GM23338 (cell line): Measurements from ENCODE around the gene ANAPC13. TPM values are rescaled to one million over a fixed set of nuclear protein-coding genes. Genes with fewer than 3 reads are reported as not detected.

ENCODE experiments used
- ATAC-seq: fragments of 200-7000 bp; cut with Tn5 transposase; 3 replicates; pipeline ENCODE4 v1.9.1; 2020
- DNase-seq: peaks from one replicate; pipeline ENCODE4 v3.0.0-alpha.2; 2015; ENCODE audit warnings: low spot score
- H2AFZ ChIP-seq: fragments of 200-600 bp; sonication (generic); 2 replicates; pipeline ENCODE4 v1.8.0; 2016; ENCODE audit warnings: antibody characterized with exemption, mild to moderate bottlenecking, moderate library complexity
- H3F3A ChIP-seq: fragments of 200-600 bp; sonication (generic); replicated peaks from 2 replicates; pipeline ENCODE4 v1.8.0; 2017; ENCODE audit warnings: antibody characterized with exemption, mixed run types, low read depth
- H3K27ac ChIP-seq: fragments of 200-600 bp; sonication (generic); 2 replicates; pipeline ENCODE4 v1.6.1; 2016; ENCODE audit warnings: low read depth
- H3K27me3 ChIP-seq: fragments of 200-600 bp; sonication (generic); 2 replicates; pipeline ENCODE4 v1.8.0; 2016; ENCODE audit warnings: mild to moderate bottlenecking, mixed run types, moderate library complexity; ENCODE audit not compliant: insufficient read depth
- H3K36me3 ChIP-seq: fragments of 200-600 bp; sonication (generic); 2 replicates; pipeline ENCODE4 v1.8.0; 2016; ENCODE audit warnings: mild to moderate bottlenecking; ENCODE audit not compliant: insufficient read depth
- H3K4me1 ChIP-seq: fragments of 200-600 bp; sonication (generic); 2 replicates; pipeline ENCODE4 v1.8.0; 2016; ENCODE audit warnings: mild to moderate bottlenecking, moderate library complexity; ENCODE audit not compliant: insufficient read depth
- H3K4me2 ChIP-seq: fragments of 200-600 bp; sonication (generic); 2 replicates; pipeline ENCODE4 v1.7.1; 2017; ENCODE audit warnings: mixed run types
- H3K4me3 ChIP-seq: fragments of 200-600 bp; sonication (generic); 2 replicates; pipeline ENCODE4 v1.6.1; 2016; ENCODE audit warnings: mixed run types
- H3K79me2 ChIP-seq: fragments of 200-600 bp; sonication (generic); replicated peaks from 2 replicates; pipeline ENCODE4 v1.8.0; 2017; ENCODE audit warnings: mild to moderate bottlenecking; ENCODE audit not compliant: insufficient read depth
- H3K9me2 ChIP-seq: fragments of 200-600 bp; sonication (generic); 2 replicates; pipeline ENCODE4 v1.8.0; 2017; ENCODE audit not compliant: insufficient read depth
- H4K20me1 ChIP-seq: fragments of 200-600 bp; sonication (generic); replicated peaks from 2 replicates; pipeline ENCODE4 v1.8.0; 2017; ENCODE audit warnings: mild to moderate bottlenecking; ENCODE audit not compliant: insufficient read depth
- H3K27ac Mint-ChIP-seq: 2 replicates; pipeline ENCODE4 v1.8.0; 2020; ENCODE audit warnings: inconsistent platforms, mild to moderate bottlenecking, moderate library complexity, mixed read lengths
- H3K27me3 Mint-ChIP-seq: 3 replicates; pipeline ENCODE4 v1.8.0; 2022; ENCODE audit warnings: low read depth, mild to moderate bottlenecking, moderate library complexity, mixed read lengths, inconsistent platforms; ENCODE audit not compliant: insufficient read depth, poor library complexity
- H3K36me3 Mint-ChIP-seq: 3 replicates; pipeline ENCODE4 v1.8.0; 2021; ENCODE audit warnings: low read depth, mild to moderate bottlenecking, inconsistent platforms, moderate library complexity, mixed read lengths
- H3K4me1 Mint-ChIP-seq: 3 replicates; pipeline ENCODE4 v1.8.0; 2020; ENCODE audit warnings: mild to moderate bottlenecking, inconsistent platforms, mixed read lengths
- H3K4me3 Mint-ChIP-seq: 3 replicates; pipeline ENCODE4 v1.8.0; 2021; ENCODE audit warnings: moderate library complexity, mild to moderate bottlenecking, inconsistent platforms, mixed read lengths
- H3K9me3 Mint-ChIP-seq: 3 replicates; pipeline ENCODE4 v1.8.0; 2020; ENCODE audit warnings: moderate library complexity, mild to moderate bottlenecking, inconsistent platforms, mixed read lengths
- CREB1 ChIP-seq: fragments of 250-450 bp; sonication (Bioruptor Pico); IDR thresholded peaks from 2 replicates; pipeline ENCODE4 v1.5.0; 2020; ENCODE audit warnings: low read depth, mild to moderate bottlenecking, moderate library complexity
- CTCF ChIP-seq, 2 experiments: fragments of 200-600 bp in 1 of 2; sonication (generic) in 1 of 2; conservative IDR thresholded peaks; 2 replicates each; pipeline versions ENCODE4 v1.5.1 to v1.6.1; 2016 to 2017; ENCODE audit warnings: antibody characterized with exemption in 2 of 2, low read depth in 2 of 2, mild to moderate bottlenecking in 2 of 2, moderate library complexity in 1 of 2
- EZH2 ChIP-seq: fragments of 200-600 bp; sonication (generic); IDR thresholded peaks from one replicate; pipeline ENCODE4 v1.8.0; 2017; ENCODE audit warnings: antibody characterized with exemption, mild to moderate bottlenecking, low read depth; ENCODE audit not compliant: unreplicated experiment
- EZH2phosphoT487 ChIP-seq: fragments of 200-600 bp; sonication (generic); IDR thresholded peaks from one replicate; pipeline ENCODE4 v1.8.1; 2018; ENCODE audit warnings: antibody characterized with exemption; ENCODE audit not compliant: unreplicated experiment
- JUNB ChIP-seq: IDR thresholded peaks from one replicate; pipeline ENCODE4 v1.6.1; 2016; ENCODE audit warnings: antibody characterized with exemption; ENCODE audit not compliant: unreplicated experiment
- NANOG ChIP-seq: IDR thresholded peaks from 2 replicates; pipeline ENCODE4 v1.6.1; 2016; ENCODE audit warnings: antibody characterized with exemption, borderline replicate concordance
- POLR2AphosphoS5 ChIP-seq: IDR thresholded peaks from 2 replicates; pipeline ENCODE4 v1.6.1; 2016; ENCODE audit warnings: antibody characterized with exemption, low read depth
- STAT1 ChIP-seq: IDR thresholded peaks from one replicate; pipeline ENCODE4 v1.6.1; 2016; ENCODE audit warnings: antibody characterized with exemption; ENCODE audit not compliant: unreplicated experiment
- ZNF114 ChIP-seq: fragments of 250-450 bp; sonication (Bioruptor Pico); IDR thresholded peaks from 2 replicates; pipeline ENCODE4 v1.5.0; 2020; ENCODE audit warnings: mild to moderate bottlenecking, moderate library complexity
- ZNF331 ChIP-seq: fragments of 250-450 bp; sonication (Bioruptor Pico); IDR thresholded peaks from 2 replicates; pipeline ENCODE4 v1.5.0; 2020; ENCODE audit warnings: low read depth, mild to moderate bottlenecking, moderate library complexity
- ZNF462 ChIP-seq: fragments of 250-450 bp; sonication (Bioruptor Pico); IDR thresholded peaks from 2 replicates; pipeline ENCODE4 v1.5.0; 2020; ENCODE audit warnings: mild to moderate bottlenecking, moderate library complexity
- polyA plus RNA-seq: library from polyadenylated mRNA; unstranded; fragments of >200 nt; fragmentation: Nextera tagmentation; extraction: Ambion mirVana; gene quantifications from 2 replicates; pipeline ENCODE4 v1.2.1, GENCODE V29; 2016
- total RNA-seq: library from RNA; depleted of rRNA; stranded (reverse); fragments of >200 nt; shearing (Covaris generic); gene quantifications from 2 replicates; pipeline ENCODE4 v1.2.3, GENCODE V29; 2014
- TF ChIP-seq, protein P1 (sequence below): IDR thresholded peaks from one replicate; pipeline ENCODE4 v1.6.1; 2018; ENCODE audit warnings: antibody characterized with exemption; ENCODE audit not compliant: unreplicated experiment
- TF ChIP-seq, protein P2 (sequence below): IDR thresholded peaks from 2 replicates; pipeline ENCODE4 v1.6.1; 2016; ENCODE audit warnings: antibody characterized with exemption

The ANAPC13 gene
- total and polyA plus RNA-seq, 2 experiments from 2014 or later: 44.4 to 76.8 TPM

DNA sequence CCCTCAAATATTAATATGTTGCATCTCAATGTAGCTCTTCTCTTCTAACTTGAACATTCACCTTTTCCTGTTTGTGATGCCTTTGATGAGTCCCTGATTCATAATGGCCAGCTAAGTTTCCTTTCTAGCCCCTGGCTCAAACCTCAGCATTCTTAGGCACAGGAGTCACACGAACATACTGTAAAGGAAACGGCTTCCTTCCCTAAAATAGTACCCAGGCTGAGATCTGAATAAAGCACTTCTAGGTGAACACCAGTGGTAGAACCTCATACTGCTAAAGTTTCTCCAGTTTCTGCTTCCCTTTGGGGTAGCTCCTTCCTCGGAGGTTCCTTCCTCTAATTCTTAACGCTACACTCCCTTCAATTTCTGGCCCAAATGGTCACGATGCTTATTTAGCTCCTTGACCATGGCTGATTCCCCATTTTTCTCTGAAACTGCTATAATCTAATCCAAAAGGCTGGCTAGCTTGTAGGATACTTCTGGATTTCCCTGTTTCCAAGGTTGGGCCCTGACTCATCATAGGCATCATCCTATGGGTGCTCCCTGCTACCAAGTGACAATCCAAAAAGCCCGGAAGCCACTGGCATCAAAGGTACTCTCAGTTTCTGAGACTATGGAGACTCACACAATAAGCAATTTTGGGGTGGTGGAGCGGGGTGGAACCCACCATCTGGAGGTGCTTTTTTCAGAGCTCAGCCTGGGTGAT is 2.4 kb downstream of the ANAPC13 start:
- Histone ChIP-seq H3K79me2 (peaks cover 31% of the 10 kb centered on the region), H3K4me1 (peaks cover 14% of the 10 kb centered on the region), H4K20me1 (peaks cover 4% of the 10 kb centered on the region; the same call in 1 of the 2 replicates), H3K9me2 (no peaks in the 10 kb centered on the region), H3K4me2 (no peak overlapping the region), H3K36me3 (peaks cover 27% of the 10 kb centered on the region; the same call in 1 of the 2 replicates), H2AFZ (no peak overlapping the region), H3F3A (0 out of 2 replicates have a peak, but pooled peaks cover 3% of the 10 kb centered on the region), H3K27ac (no peak overlapping the region), H3K4me3 (no peak overlapping the region), H3K27me3 (no peaks in the 10 kb centered on the region)
- TF ChIP-seq, protein P1, sequence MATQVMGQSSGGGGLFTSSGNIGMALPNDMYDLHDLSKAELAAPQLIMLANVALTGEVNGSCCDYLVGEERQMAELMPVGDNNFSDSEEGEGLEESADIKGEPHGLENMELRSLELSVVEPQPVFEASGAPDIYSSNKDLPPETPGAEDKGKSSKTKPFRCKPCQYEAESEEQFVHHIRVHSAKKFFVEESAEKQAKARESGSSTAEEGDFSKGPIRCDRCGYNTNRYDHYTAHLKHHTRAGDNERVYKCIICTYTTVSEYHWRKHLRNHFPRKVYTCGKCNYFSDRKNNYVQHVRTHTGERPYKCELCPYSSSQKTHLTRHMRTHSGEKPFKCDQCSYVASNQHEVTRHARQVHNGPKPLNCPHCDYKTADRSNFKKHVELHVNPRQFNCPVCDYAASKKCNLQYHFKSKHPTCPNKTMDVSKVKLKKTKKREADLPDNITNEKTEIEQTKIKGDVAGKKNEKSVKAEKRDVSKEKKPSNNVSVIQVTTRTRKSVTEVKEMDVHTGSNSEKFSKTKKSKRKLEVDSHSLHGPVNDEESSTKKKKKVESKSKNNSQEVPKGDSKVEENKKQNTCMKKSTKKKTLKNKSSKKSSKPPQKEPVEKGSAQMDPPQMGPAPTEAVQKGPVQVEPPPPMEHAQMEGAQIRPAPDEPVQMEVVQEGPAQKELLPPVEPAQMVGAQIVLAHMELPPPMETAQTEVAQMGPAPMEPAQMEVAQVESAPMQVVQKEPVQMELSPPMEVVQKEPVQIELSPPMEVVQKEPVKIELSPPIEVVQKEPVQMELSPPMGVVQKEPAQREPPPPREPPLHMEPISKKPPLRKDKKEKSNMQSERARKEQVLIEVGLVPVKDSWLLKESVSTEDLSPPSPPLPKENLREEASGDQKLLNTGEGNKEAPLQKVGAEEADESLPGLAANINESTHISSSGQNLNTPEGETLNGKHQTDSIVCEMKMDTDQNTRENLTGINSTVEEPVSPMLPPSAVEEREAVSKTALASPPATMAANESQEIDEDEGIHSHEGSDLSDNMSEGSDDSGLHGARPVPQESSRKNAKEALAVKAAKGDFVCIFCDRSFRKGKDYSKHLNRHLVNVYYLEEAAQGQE: no peak
- no peak for TF ChIP-seq ZNF114 (CRISPR knock-in tag)
- TF ChIP-seq CREB1 (CRISPR knock-in tag): no peak
- no peak for TF ChIP-seq STAT1
- no peak for TF ChIP-seq CTCF (conservative IDR thresholded peaks at IDR 0.05; ENCODE audit: low read depth in 2 of 2)
- TF ChIP-seq ZNF331: no peak
- TF ChIP-seq POLR2AphosphoS5: no peak
- no peak for TF ChIP-seq JUNB
- no peak for TF ChIP-seq NANOG
- no peak for TF ChIP-seq EZH2phosphoT487
- TF ChIP-seq, protein P2, sequence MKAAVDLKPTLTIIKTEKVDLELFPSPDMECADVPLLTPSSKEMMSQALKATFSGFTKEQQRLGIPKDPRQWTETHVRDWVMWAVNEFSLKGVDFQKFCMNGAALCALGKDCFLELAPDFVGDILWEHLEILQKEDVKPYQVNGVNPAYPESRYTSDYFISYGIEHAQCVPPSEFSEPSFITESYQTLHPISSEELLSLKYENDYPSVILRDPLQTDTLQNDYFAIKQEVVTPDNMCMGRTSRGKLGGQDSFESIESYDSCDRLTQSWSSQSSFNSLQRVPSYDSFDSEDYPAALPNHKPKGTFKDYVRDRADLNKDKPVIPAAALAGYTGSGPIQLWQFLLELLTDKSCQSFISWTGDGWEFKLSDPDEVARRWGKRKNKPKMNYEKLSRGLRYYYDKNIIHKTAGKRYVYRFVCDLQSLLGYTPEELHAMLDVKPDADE: no peak
- TF ChIP-seq ZNF462 (CRISPR knock-in tag): no peak
- no peak for TF ChIP-seq EZH2
- ATAC-seq (no peak), DNase-seq (no peak)
- Mint-ChIP-seq H3K36me3 (peaks cover 46% of the 10 kb centered on the region), H3K4me3 (peak overlapping the region; percentile 43; the same call in 1 of the 3 replicates), H3K27me3 (peaks cover 9% of the 10 kb centered on the region), H3K27ac (no peak overlapping the region), H3K9me3 (no peaks in the 10 kb centered on the region), H3K4me1 (peaks cover 22% of the 10 kb centered on the region)
